ENCODE data around the gene CFI. TPM values are rescaled to one million over a fixed set of nuclear protein-coding genes. Genes with fewer than 3 reads are reported as not detected.

CFI gene
- total and polyA plus RNA-seq, 2 of the 8 experiments (the other 6 are each of a cell fraction or from before 2014, with no cell fraction given) = not detected

DNA sequence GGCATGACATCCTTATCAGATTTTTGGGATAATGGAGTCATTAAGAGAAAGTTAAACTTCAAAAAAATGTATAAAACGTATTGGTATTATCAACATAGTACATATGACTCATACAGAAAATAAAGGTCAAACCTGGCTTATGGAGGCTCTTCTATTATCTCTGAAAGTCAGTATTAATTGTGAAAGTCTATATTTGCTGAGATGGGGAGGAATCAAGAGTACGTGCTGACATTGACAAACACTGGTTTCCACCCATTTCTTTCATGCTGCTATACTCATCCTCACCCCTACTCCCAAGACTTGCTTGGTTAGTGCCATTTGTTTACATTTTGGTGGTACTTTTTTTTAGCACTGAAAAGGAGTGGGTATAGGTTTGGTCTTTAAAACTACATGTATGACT lies 41.1 kb downstream of the CFI start (continued):
- TF ChIP-seq EP300 (IDR thresholded peaks at IDR 0.05; ENCODE audit: borderline replicate concordance in 1 of 2, low read depth in 2 of 2, low read length in 2 of 2) (no peak), RAD21 (IDR thresholded peaks at IDR 0.05 in 1 of 2, conservative IDR thresholded peaks at IDR 0.05 in 1 of 2; ENCODE audit: low read depth in 2 of 2, low read length in 2 of 2) (no peak), CHD1 (IDR thresholded peaks at IDR 0.05; ENCODE audit: low read depth, low read length) (no peak), GTF2F1 (IDR thresholded peaks at IDR 0.05; ENCODE audit: borderline replicate concordance, low read depth, low read length) (no peak)
- TF ChIP-seq, protein P1, sequence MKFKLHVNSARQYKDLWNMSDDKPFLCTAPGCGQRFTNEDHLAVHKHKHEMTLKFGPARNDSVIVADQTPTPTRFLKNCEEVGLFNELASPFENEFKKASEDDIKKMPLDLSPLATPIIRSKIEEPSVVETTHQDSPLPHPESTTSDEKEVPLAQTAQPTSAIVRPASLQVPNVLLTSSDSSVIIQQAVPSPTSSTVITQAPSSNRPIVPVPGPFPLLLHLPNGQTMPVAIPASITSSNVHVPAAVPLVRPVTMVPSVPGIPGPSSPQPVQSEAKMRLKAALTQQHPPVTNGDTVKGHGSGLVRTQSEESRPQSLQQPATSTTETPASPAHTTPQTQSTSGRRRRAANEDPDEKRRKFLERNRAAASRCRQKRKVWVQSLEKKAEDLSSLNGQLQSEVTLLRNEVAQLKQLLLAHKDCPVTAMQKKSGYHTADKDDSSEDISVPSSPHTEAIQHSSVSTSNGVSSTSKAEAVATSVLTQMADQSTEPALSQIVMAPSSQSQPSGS (IDR thresholded peaks at IDR 0.05; ENCODE audit: low read length) = no peak

Measured in H1 (cell line).